Loucy (cell line): ENCODE data around the gene IRF2BPL.

ENCODE experiments used
- EZH2phosphoT487 ChIP-seq: fragments of 200-600 bp; IDR thresholded peaks from 2 replicates; pipeline ENCODE4 v1.6.1; 2018; ENCODE audit warnings: antibody characterized with exemption, mild to moderate bottlenecking, moderate library complexity, borderline replicate concordance
- TF ChIP-seq, protein P1 (sequence below): fragments of 200-600 bp; sonication (generic); conservative IDR thresholded peaks from 2 replicates; pipeline ENCODE4 v1.5.1; 2014; ENCODE audit warnings: mild to moderate bottlenecking, antibody characterized with exemption, low read length

- TF ChIP-seq, protein P1, sequence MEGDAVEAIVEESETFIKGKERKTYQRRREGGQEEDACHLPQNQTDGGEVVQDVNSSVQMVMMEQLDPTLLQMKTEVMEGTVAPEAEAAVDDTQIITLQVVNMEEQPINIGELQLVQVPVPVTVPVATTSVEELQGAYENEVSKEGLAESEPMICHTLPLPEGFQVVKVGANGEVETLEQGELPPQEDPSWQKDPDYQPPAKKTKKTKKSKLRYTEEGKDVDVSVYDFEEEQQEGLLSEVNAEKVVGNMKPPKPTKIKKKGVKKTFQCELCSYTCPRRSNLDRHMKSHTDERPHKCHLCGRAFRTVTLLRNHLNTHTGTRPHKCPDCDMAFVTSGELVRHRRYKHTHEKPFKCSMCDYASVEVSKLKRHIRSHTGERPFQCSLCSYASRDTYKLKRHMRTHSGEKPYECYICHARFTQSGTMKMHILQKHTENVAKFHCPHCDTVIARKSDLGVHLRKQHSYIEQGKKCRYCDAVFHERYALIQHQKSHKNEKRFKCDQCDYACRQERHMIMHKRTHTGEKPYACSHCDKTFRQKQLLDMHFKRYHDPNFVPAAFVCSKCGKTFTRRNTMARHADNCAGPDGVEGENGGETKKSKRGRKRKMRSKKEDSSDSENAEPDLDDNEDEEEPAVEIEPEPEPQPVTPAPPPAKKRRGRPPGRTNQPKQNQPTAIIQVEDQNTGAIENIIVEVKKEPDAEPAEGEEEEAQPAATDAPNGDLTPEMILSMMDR: no peak
- no peak for TF ChIP-seq EZH2phosphoT487
Measured at GRCh38 chr14:76975051-76975450, 53.5 kb downstream of the IRF2BPL start.
